CD4-positive, alpha-beta T cell treated with Interleukin-15 for 4 hours (primary cell): ENCODE results near the gene SYNE2.

Experiments used
- DNase-seq: peaks from one replicate; pipeline ENCODE4 v3.0.0-alpha.2; 2020; ENCODE audit warnings: low spot score

Gene SYNE2

GRCh38 chr14:64249363-64249762 is 396.6 kb downstream of the SYNE2 start:
- DNase-seq, result no peak

- no peak for DNase-seq
Observed at GRCh38 chr14:64253672-64254071, 400.9 kb downstream of the SYNE2 start.

GRCh38 chr14:64255756-64256155 is 403.0 kb downstream of the SYNE2 start:
- DNase-seq, result no peak

GRCh38 chr14:64260418-64260817 is 407.6 kb downstream of the SYNE2 start:
- no peak for DNase-seq

- DNase-seq, result no peak
Observed at GRCh38 chr14:64265222-64265621, 412.4 kb downstream of the SYNE2 start.

- DNase-seq, result no peak
Observed at GRCh38 chr14:64266239-64266638, 413.4 kb downstream of the SYNE2 start.

- DNase-seq, result no peak
Observed at GRCh38 chr14:64272019-64272418, 419.2 kb downstream of the SYNE2 start.
